ENCODE data around the gene CCDC24.
A peak's percentile ranks its signal among the peaks of the same experiment; 100 is the strongest.

The CCDC24 gene

GRCh38 chr1:44027320-44027719 is 35.9 kb downstream of the CCDC24 start:
- TF ChIP-seq ZBTB7A (IDR thresholded peaks at IDR 0.05; ENCODE audit: low read depth) (no peak), NFIC (IDR thresholded peaks at IDR 0.05) (no peak), YY1 (IDR thresholded peaks at IDR 0.05; ENCODE audit: low read depth) (no peak), USF1 (IDR thresholded peaks at IDR 0.05) (no peak), RAD21 (IDR thresholded peaks at IDR 0.05; ENCODE audit: low read depth) (no peak), TCF12 (IDR thresholded peaks at IDR 0.05; ENCODE audit: low read depth) (no peak), CREB1 (IDR thresholded peaks at IDR 0.05; ENCODE audit: low read depth) (no peak), CEBPB (IDR thresholded peaks at IDR 0.05) (no peak), TEAD4 (IDR thresholded peaks at IDR 0.05) (no peak), FOXM1 (IDR thresholded peaks at IDR 0.05; ENCODE audit: borderline replicate concordance, low read depth) (no peak), TAF1 (IDR thresholded peaks at IDR 0.05; ENCODE audit: low read depth) (no peak)
- TF ChIP-seq, protein P1, sequence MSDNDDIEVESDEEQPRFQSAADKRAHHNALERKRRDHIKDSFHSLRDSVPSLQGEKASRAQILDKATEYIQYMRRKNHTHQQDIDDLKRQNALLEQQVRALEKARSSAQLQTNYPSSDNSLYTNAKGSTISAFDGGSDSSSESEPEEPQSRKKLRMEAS (IDR thresholded peaks at IDR 0.05): no peak

GRCh38 chr1:44029260-44029910 is 38.0 kb downstream of the CCDC24 start:
- no peak; the same call in 1 of the 2 replicates for TF ChIP-seq ZBTB7A (IDR thresholded peaks at IDR 0.05; ENCODE audit: low read depth)
- no peak for TF ChIP-seq REST (IDR thresholded peaks at IDR 0.05; ENCODE audit: low read depth)
- TF ChIP-seq, protein P1 (IDR thresholded peaks at IDR 0.05): no peak
- no peak for TF ChIP-seq RAD21 (IDR thresholded peaks at IDR 0.05; ENCODE audit: low read depth)
- TF ChIP-seq TEAD4 (IDR thresholded peaks at IDR 0.05): no peak
- no peak for TF ChIP-seq FOXM1 (IDR thresholded peaks at IDR 0.05; ENCODE audit: borderline replicate concordance, low read depth)
- TF ChIP-seq TAF1 (IDR thresholded peaks at IDR 0.05; ENCODE audit: low read depth): no peak
- TF ChIP-seq EGR1 (IDR thresholded peaks at IDR 0.05): no peak
- TF ChIP-seq USF1 (IDR thresholded peaks at IDR 0.05): no peak

- TF ChIP-seq TEAD4 (IDR thresholded peaks at IDR 0.05): no peak
- no peak for TF ChIP-seq EP300 (IDR thresholded peaks at IDR 0.05; ENCODE audit: borderline replicate concordance)
- TF ChIP-seq ZBTB7A (IDR thresholded peaks at IDR 0.05; ENCODE audit: low read depth): peak; percentile 34
- TF ChIP-seq CREB1 (IDR thresholded peaks at IDR 0.05; ENCODE audit: low read depth): no peak
- TF ChIP-seq TAF1 (IDR thresholded peaks at IDR 0.05; ENCODE audit: low read depth): peak; percentile 38; the same call in 1 of the 2 replicates
- TF ChIP-seq REST (IDR thresholded peaks at IDR 0.05; ENCODE audit: low read depth): no peak
- TF ChIP-seq YY1 (IDR thresholded peaks at IDR 0.05; ENCODE audit: low read depth): no peak
- TF ChIP-seq, protein P1 (IDR thresholded peaks at IDR 0.05): peak; percentile 94
- no peak; the same call in 1 of the 2 replicates for TF ChIP-seq CEBPB (IDR thresholded peaks at IDR 0.05)
- TF ChIP-seq EGR1 (IDR thresholded peaks at IDR 0.05): peak; percentile 41; the same call in 1 of the 2 replicates
- no peak for TF ChIP-seq FOXM1 (IDR thresholded peaks at IDR 0.05; ENCODE audit: borderline replicate concordance, low read depth)
- TF ChIP-seq RAD21 (IDR thresholded peaks at IDR 0.05; ENCODE audit: low read depth): no peak
- peak; percentile 23; the same call in 1 of the 2 replicates for TF ChIP-seq NFIC (IDR thresholded peaks at IDR 0.05)
- TF ChIP-seq TCF12 (IDR thresholded peaks at IDR 0.05; ENCODE audit: low read depth): no peak; the same call in 1 of the 2 replicates
- TF ChIP-seq USF1 (IDR thresholded peaks at IDR 0.05): peak; percentile 53
Measured at GRCh38 chr1:44029911-44030604, 38.7 kb downstream of the CCDC24 start.

DNA sequence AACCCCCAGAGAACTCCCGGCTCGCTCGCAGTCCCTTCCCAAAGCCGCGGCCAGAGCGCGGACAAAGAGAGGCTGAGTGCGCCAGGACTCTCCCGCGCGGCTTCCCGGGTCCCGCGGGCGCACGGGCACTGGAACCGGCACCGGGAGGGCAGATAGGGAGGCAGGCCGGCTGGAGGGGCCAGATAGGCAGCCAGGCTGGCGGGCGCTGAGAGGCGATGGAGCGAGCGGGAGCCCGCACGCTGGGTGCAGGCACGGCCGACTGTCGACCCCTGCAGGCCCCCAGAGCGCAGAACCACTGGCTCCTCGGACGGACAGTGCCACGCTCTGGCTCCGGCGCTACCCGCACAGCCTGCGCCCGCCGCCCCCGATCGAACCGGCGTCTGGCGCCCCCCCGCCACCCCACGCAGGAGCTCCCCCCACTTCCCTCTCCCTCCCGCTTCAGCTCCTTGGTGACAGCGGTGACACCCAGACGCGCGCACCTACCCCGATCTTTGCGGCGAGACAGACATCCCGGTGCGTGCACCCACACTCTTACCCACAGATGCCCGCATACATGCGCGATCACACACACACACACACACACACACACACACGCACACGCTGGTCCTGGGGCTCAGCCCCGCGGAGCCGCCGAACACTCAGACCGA is 39.3 kb downstream of the CCDC24 start:
- TF ChIP-seq EGR1 (IDR thresholded peaks at IDR 0.05) (no peak), TCF12 (IDR thresholded peaks at IDR 0.05; ENCODE audit: low read depth) (no peak), REST (IDR thresholded peaks at IDR 0.05; ENCODE audit: low read depth) (no peak), TAF1 (IDR thresholded peaks at IDR 0.05; ENCODE audit: low read depth) (no peak), RAD21 (IDR thresholded peaks at IDR 0.05; ENCODE audit: low read depth) (no peak), ZBTB7A (IDR thresholded peaks at IDR 0.05; ENCODE audit: low read depth) (no peak; the same call in none of the 2 replicates), FOXM1 (IDR thresholded peaks at IDR 0.05; ENCODE audit: borderline replicate concordance, low read depth) (no peak), CEBPB (IDR thresholded peaks at IDR 0.05) (no peak), USF1 (IDR thresholded peaks at IDR 0.05) (no peak), CREB1 (IDR thresholded peaks at IDR 0.05; ENCODE audit: low read depth) (no peak), YY1 (IDR thresholded peaks at IDR 0.05; ENCODE audit: low read depth) (no peak), TEAD4 (IDR thresholded peaks at IDR 0.05) (no peak)
- TF ChIP-seq, protein P1 (IDR thresholded peaks at IDR 0.05): no peak
